ENCODE data around the gene HSPG2. TPM values are rescaled to one million over a fixed set of nuclear protein-coding genes. Genes with fewer than 3 reads are reported as not detected.

The HSPG2 gene
- total and polyA plus RNA-seq, 2 of the 13 experiments (the other 11 are each of a cell fraction or from before 2014, with no cell fraction given), result 9.1 to 13.1 TPM

- ChIA-PET CTCF (ENCODE audit: low intra/inter-chr PET ratio, low total read pairs) (no interaction called here), POLR2A (no interaction called here)
- peak; percentile 32; the same call in 2 of the 3 replicates for ATAC-seq
- Histone ChIP-seq H4K20me1 (ENCODE audit: insufficient read depth, low read length) (no peaks in the 10 kb centered on the region), H3K79me2 (ENCODE audit: insufficient read depth, low read length) (no peaks in the 10 kb centered on the region), H3K4me2 (ENCODE audit: low read depth, low read length) (no peak overlapping the region), H2AFZ (ENCODE audit: low read length) (no peak overlapping the region), H3K9ac (ENCODE audit: insufficient read depth, low read depth, low read length) (no peak overlapping the region), H3K9me3 (ENCODE audit: low read length) (no peaks in the 10 kb centered on the region), H3K27ac (ENCODE audit: extremely low read length, insufficient read depth, low read length) (no peak overlapping the region), H3K4me3 (replicated peaks in 1 of 3; ENCODE audit: insufficient read depth in 1 of 3, low read depth in 2 of 3, low read length in 3 of 3) (no peak overlapping the region), H3K4me1 (ENCODE audit: insufficient read depth, low read length) (peaks cover 27% of the 10 kb centered on the region), H3K27me3 (ENCODE audit: control insufficient read depth in 1 of 2, insufficient read depth in 2 of 2, low read length in 2 of 2) (peaks cover 0 to 11% of the 10 kb centered on the region in 2 experiments; a peak in 3 of 5 replicates), H3K36me3 (replicated peaks in 1 of 2; ENCODE audit: control insufficient read depth in 1 of 2, insufficient read depth in 2 of 2, low read length in 2 of 2) (no peaks in the 10 kb centered on the region)
- 76% methylated on average over 41 of the region's 65 CpGs for WGBS (ENCODE audit: low lambda C conversion rate)
- no TSS peak for BruUV-seq (replicated peaks)
- in situ Hi-C loops (cut with HindIII; ENCODE audit: extremely low pct_ligation_motif_present, low pct_unique_long_range_greater_than_20kb), result no loop called here
- DNase-seq (ENCODE audit: low spot score), result no peak
- 0 out of 2 replicates have a peak, but pooled peaks have one; percentile 11 for TF ChIP-seq RAD21 (CRISPR knock-in tag; IDR thresholded peaks at IDR 0.05)
- peak; percentile 29; the same call in 1 of the 2 replicates for TF ChIP-seq ZMYM3 (CRISPR knock-in tag; IDR thresholded peaks at IDR 0.05)
- no peak for TF ChIP-seq TEF (CRISPR knock-in tag; IDR thresholded peaks at IDR 0.05)
- peak; percentile 42 for TF ChIP-seq ZNF629 (CRISPR knock-in tag; conservative IDR thresholded peaks at IDR 0.05)
- peak; percentile 98 for TF ChIP-seq ZNF768 (CRISPR knock-in tag; IDR thresholded peaks at IDR 0.05)
- TF ChIP-seq XRCC5 (optimal IDR thresholded peaks at IDR 0.05; ENCODE audit: low read length), result no peak
- no peak for FAIRE-seq
- intact Hi-C loops (cut with micrococcal nuclease; ENCODE audit: unreplicated experiment), result no loop called here
Measured at GRCh38 chr1:21814241-21814918, 122.7 kb downstream of the HSPG2 start.

DNA sequence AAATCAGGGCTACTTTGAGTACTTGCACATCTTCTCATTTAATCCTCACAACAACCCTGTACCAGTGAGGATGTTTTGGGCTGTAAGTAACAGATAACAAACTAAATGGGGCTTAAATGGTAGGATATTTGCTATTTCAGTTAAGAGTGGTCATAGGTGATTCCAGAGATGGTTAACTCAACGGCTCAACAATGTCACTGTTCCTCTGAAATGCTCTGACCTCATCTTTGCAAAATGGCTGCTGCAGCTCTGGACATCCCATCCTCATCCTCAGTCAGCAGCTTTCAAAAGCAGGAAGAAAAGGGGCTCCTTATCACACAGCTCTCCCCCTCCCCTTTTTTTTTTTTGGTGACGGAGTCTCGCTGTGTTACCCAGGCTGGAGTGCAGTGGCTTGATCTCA, 123.6 kb downstream of the HSPG2 start:
- WGBS (ENCODE audit: low lambda C conversion rate), result 60% methylated on average over 3 of the region's 3 CpGs
- H3K4me3 ChIP-seq (replicated peaks in 1 of 3; ENCODE audit: insufficient read depth in 1 of 3, low read depth in 2 of 3, low read length in 3 of 3), result no peak overlapping the region
- intact Hi-C loops (cut with micrococcal nuclease; ENCODE audit: unreplicated experiment), result no loop called here
- ATAC-seq (no peak), FAIRE-seq (no peak), DNase-seq (ENCODE audit: low spot score) (no peak)
- POLR2A ChIA-PET, result no interaction called here
- H3K4me2 ChIP-seq (ENCODE audit: low read depth, low read length), result no peak overlapping the region
- no peaks in the 10 kb centered on the region for H3K36me3 ChIP-seq (replicated peaks in 1 of 2; ENCODE audit: control insufficient read depth in 1 of 2, insufficient read depth in 2 of 2, low read length in 2 of 2)
- H3K9me3 ChIP-seq (ENCODE audit: low read length), result no peaks in the 10 kb centered on the region
- H3K27ac ChIP-seq (ENCODE audit: extremely low read length, insufficient read depth, low read length), result no peak overlapping the region
- in situ Hi-C loops (cut with HindIII; ENCODE audit: extremely low pct_ligation_motif_present, low pct_unique_long_range_greater_than_20kb), result no loop called here
- BruUV-seq (replicated peaks), result no TSS peak
- H4K20me1 ChIP-seq (ENCODE audit: insufficient read depth, low read length), result no peaks in the 10 kb centered on the region
- no peaks in the 10 kb centered on the region for H3K79me2 ChIP-seq (ENCODE audit: insufficient read depth, low read length)
- CTCF ChIA-PET (ENCODE audit: low intra/inter-chr PET ratio, low total read pairs), result no interaction called here
- peaks cover 0 to 11% of the 10 kb centered on the region in 2 experiments; a peak in 3 of 5 replicates for H3K27me3 ChIP-seq (ENCODE audit: control insufficient read depth in 1 of 2, insufficient read depth in 2 of 2, low read length in 2 of 2)
- peaks cover 26% of the 10 kb centered on the region for H3K4me1 ChIP-seq (ENCODE audit: insufficient read depth, low read length)
- no peak overlapping the region for H3K9ac ChIP-seq (ENCODE audit: insufficient read depth, low read depth, low read length)
- no peak overlapping the region for H2AFZ ChIP-seq (ENCODE audit: low read length)
- no peak for TF ChIP-seq ARHGAP35 (CRISPR knock-in tag; IDR thresholded peaks at IDR 0.05; ENCODE audit: borderline replicate concordance)
- TF ChIP-seq MXI1 (IDR thresholded peaks at IDR 0.05; ENCODE audit: borderline replicate concordance, low read depth, low read length), result no peak
- TF ChIP-seq, protein P1, sequence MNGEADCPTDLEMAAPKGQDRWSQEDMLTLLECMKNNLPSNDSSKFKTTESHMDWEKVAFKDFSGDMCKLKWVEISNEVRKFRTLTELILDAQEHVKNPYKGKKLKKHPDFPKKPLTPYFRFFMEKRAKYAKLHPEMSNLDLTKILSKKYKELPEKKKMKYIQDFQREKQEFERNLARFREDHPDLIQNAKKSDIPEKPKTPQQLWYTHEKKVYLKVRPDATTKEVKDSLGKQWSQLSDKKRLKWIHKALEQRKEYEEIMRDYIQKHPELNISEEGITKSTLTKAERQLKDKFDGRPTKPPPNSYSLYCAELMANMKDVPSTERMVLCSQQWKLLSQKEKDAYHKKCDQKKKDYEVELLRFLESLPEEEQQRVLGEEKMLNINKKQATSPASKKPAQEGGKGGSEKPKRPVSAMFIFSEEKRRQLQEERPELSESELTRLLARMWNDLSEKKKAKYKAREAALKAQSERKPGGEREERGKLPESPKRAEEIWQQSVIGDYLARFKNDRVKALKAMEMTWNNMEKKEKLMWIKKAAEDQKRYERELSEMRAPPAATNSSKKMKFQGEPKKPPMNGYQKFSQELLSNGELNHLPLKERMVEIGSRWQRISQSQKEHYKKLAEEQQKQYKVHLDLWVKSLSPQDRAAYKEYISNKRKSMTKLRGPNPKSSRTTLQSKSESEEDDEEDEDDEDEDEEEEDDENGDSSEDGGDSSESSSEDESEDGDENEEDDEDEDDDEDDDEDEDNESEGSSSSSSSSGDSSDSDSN (CRISPR knock-in tag; IDR thresholded peaks at IDR 0.05), result no peak
- TF ChIP-seq FOXO4 (CRISPR knock-in tag; conservative IDR thresholded peaks at IDR 0.05), result no peak
- no peak for TF ChIP-seq ZNF792 (CRISPR knock-in tag; IDR thresholded peaks at IDR 0.05)
- TF ChIP-seq TMF1 (CRISPR knock-in tag; IDR thresholded peaks at IDR 0.05; ENCODE audit: low read depth), result no peak
- no peak for TF ChIP-seq ZNF136 (CRISPR knock-in tag; IDR thresholded peaks at IDR 0.05; ENCODE audit: low read depth)
